HepG2 (cell line): ENCODE results near the gene STAP2. TPM values are rescaled to one million over a fixed set of nuclear protein-coding genes. Genes with fewer than 3 reads are reported as not detected.

Source experiments
- ATF7-NPFF ChIP-seq: sonication (generic); formaldehyde crosslinking; IDR thresholded peaks from 2 replicates; pipeline ENCODE4 v1.8.1; 2023; ENCODE audit warnings: mild to moderate bottlenecking, low read depth, missing genetic modification reagents, moderate library complexity
- HBP1 ChIP-seq: IDR thresholded peaks from 2 replicates; pipeline ENCODE4 v1.6.1; 2016; ENCODE audit warnings: low read depth, control low read depth
- HMG20B ChIP-seq: conservative IDR thresholded peaks from 2 replicates; pipeline ENCODE4 v1.6.1; 2016; ENCODE audit warnings: missing genetic modification reagents, missing compliant biosample characterization
- HOXD1 ChIP-seq: sonication (generic); formaldehyde crosslinking; IDR thresholded peaks from 2 replicates; pipeline ENCODE4 v1.5.0; 2020; ENCODE audit warnings: missing genetic modification reagents
- KAT2B ChIP-seq: fragments of 150-350 bp; IDR thresholded peaks from 2 replicates; pipeline ENCODE4 v1.6.1; 2014; ENCODE audit warnings: low read depth, low read length, borderline replicate concordance
- KDM6A ChIP-seq: IDR thresholded peaks from 2 replicates; pipeline ENCODE4 v1.6.1; 2016; ENCODE audit warnings: low read depth
- PAWR ChIP-seq: sonication (generic); formaldehyde crosslinking; IDR thresholded peaks from 2 replicates; pipeline ENCODE4 v1.4.0; 2020; ENCODE audit warnings: missing genetic modification reagents, mild to moderate bottlenecking, borderline replicate concordance
- RELA ChIP-seq: sonication (generic); formaldehyde crosslinking; IDR thresholded peaks from 2 replicates; pipeline ENCODE4 v1.4.0; 2020; ENCODE audit warnings: missing genetic modification reagents
- SALL2 ChIP-seq: sonication (generic); formaldehyde crosslinking; IDR thresholded peaks from 2 replicates; pipeline ENCODE4 v1.8.1; 2023; ENCODE audit warnings: mild to moderate bottlenecking, missing genetic modification reagents, inconsistent platforms
- SRF ChIP-seq: IDR thresholded peaks from 2 replicates; pipeline ENCODE4 v1.6.1; 2011; ENCODE audit warnings: mild to moderate bottlenecking, low read depth, low read length, moderate library complexity
- SSRP1 ChIP-seq: IDR thresholded peaks from 2 replicates; pipeline ENCODE4 v1.6.1; 2016; ENCODE audit warnings: control low read depth
- STAG1 ChIP-seq: sonication (generic); formaldehyde crosslinking; IDR thresholded peaks from 2 replicates; pipeline ENCODE4 v1.4.0; 2020; ENCODE audit warnings: missing genetic modification reagents
- SUZ12 ChIP-seq: fragments of 150-350 bp; IDR thresholded peaks from 2 replicates; pipeline ENCODE4 v1.6.1; 2014; ENCODE audit warnings: low read depth, low read length
- ZNF234 ChIP-seq: sonication (generic); formaldehyde crosslinking; conservative IDR thresholded peaks from 2 replicates; pipeline ENCODE4 v1.5.1; 2020; ENCODE audit warnings: mild to moderate bottlenecking, missing genetic modification reagents
- ZNF572 ChIP-seq: sonication (generic); formaldehyde crosslinking; IDR thresholded peaks from 2 replicates; pipeline ENCODE4 v1.5.1; 2020; ENCODE audit warnings: mild to moderate bottlenecking, missing genetic modification reagents
- ZNF891 ChIP-seq: sonication (generic); formaldehyde crosslinking; IDR thresholded peaks from 2 replicates; pipeline ENCODE4 v1.5.0; 2020; ENCODE audit warnings: mild to moderate bottlenecking, missing genetic modification reagents
- ZSCAN25 ChIP-seq: sonication (generic); formaldehyde crosslinking; IDR thresholded peaks from 2 replicates; pipeline ENCODE4 v1.8.0; 2022; ENCODE audit warnings: mild to moderate bottlenecking, missing genetic modification reagents
- polyA plus RNA-seq, 8 experiments: library from polyadenylated mRNA; depleted of rRNA in 3 of 8; stranded (reverse) in 7 of 8; unstranded in 1 of 8; fragments of >200 nt; fragmentation: Illumina TruSeq in 4 of 8; extraction: Trizol in 4 of 8; gene quantifications; 2 replicates each; pipeline versions ENCODE4 v1.2.1 to v1.2.3, GENCODE V29; 2011 to 2016; ENCODE audit warnings: low read depth in 4 of 8, missing spikeins in 1 of 8, mixed read lengths in 1 of 8; ENCODE audit not compliant: insufficient read depth in 1 of 8
- total RNA-seq, 5 experiments: library from RNA; depleted of rRNA; stranded (reverse); fragments of >200 nt; fragmentation: Illumina TruSeq; extraction: Trizol; gene quantifications; 2 replicates each; pipeline ENCODE4 v1.2.3, GENCODE V29; 2016; ENCODE audit warnings: low read depth in 1 of 5
- TF ChIP-seq, protein P1 (sequence below): sonication (generic); formaldehyde crosslinking; conservative IDR thresholded peaks from 2 replicates; pipeline ENCODE4 v1.4.0; 2020; ENCODE audit warnings: missing genetic modification reagents
- TF ChIP-seq, protein P2 (sequence below): sonication (generic); formaldehyde crosslinking; IDR thresholded peaks from 2 replicates; pipeline ENCODE4 v1.4.0; 2020; ENCODE audit warnings: missing genetic modification reagents
- TF ChIP-seq, protein P3 (sequence below): sonication (generic); formaldehyde crosslinking; IDR thresholded peaks from 2 replicates; pipeline ENCODE4 v1.9.0; 2021; ENCODE audit warnings: mild to moderate bottlenecking, missing genetic modification reagents

STAP2 gene
- total and polyA plus RNA-seq, 2 of the 13 experiments (the other 11 are each of a cell fraction or from before 2014, with no cell fraction given): 39.0 to 43.7 TPM

DNA sequence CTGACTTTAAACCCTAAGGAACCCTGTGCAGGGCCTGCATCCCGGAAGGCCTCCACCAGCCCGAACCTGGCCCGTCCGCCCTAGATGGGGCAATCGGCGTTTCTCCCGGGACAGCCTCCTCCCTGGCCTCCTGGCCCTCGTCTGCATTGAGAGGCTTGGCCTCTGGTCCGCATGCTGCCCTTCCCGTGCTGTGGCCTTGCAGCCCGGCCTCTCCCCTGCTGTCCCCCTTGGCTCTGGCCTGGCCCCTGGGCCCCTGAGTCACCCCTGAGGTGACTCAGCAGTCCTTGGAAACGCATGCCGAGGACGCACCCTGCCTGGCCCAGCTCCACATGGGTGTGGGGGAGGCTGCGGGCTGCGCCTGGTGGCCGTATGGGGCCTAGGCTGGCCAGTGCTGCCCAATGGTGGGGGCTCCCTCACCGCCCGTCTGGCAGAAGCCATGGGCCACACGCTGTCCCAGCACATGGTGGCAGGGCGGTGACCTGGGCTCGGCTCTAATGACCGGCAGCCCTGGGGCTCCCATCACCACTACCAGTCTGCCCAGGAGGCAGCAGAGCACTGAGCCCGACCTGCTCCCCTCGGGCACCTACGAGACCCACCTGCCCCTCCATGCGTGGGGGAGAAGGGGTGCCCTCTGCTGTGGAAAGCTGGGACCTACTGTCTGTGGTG lies 36.0 kb upstream of the STAP2 start (continued):
- TF ChIP-seq ZNF234 (CRISPR knock-in tag): no peak
- no peak; the same call in 1 of the 2 replicates for TF ChIP-seq SSRP1 (CRISPR knock-in tag)
- TF ChIP-seq SALL2 (CRISPR knock-in tag): no peak
- TF ChIP-seq, protein P1, sequence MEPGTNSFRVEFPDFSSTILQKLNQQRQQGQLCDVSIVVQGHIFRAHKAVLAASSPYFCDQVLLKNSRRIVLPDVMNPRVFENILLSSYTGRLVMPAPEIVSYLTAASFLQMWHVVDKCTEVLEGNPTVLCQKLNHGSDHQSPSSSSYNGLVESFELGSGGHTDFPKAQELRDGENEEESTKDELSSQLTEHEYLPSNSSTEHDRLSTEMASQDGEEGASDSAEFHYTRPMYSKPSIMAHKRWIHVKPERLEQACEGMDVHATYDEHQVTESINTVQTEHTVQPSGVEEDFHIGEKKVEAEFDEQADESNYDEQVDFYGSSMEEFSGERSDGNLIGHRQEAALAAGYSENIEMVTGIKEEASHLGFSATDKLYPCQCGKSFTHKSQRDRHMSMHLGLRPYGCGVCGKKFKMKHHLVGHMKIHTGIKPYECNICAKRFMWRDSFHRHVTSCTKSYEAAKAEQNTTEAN (CRISPR knock-in tag): peak; percentile 62; the same call in 1 of the 2 replicates
- TF ChIP-seq HOXD1: no peak
- peak; percentile 34; the same call in 1 of the 2 replicates for TF ChIP-seq ATF7-NPFF
- peak; percentile 28 for TF ChIP-seq STAG1 (CRISPR knock-in tag)
- TF ChIP-seq, protein P2, sequence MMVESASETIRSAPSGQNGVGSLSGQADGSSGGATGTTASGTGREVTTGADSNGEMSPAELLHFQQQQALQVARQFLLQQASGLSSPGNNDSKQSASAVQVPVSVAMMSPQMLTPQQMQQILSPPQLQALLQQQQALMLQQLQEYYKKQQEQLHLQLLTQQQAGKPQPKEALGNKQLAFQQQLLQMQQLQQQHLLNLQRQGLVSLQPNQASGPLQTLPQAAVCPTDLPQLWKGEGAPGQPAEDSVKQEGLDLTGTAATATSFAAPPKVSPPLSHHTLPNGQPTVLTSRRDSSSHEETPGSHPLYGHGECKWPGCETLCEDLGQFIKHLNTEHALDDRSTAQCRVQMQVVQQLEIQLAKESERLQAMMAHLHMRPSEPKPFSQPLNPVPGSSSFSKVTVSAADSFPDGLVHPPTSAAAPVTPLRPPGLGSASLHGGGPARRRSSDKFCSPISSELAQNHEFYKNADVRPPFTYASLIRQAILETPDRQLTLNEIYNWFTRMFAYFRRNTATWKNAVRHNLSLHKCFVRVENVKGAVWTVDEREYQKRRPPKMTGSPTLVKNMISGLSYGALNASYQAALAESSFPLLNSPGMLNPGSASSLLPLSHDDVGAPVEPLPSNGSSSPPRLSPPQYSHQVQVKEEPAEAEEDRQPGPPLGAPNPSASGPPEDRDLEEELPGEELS (CRISPR knock-in tag): peak; percentile 40; the same call in 1 of the 2 replicates
- TF ChIP-seq ZNF572 (CRISPR knock-in tag): peak; percentile 93; the same call in 1 of the 2 replicates
- TF ChIP-seq KAT2B: no peak
- no peak for TF ChIP-seq SRF
- no peak for TF ChIP-seq RELA (CRISPR knock-in tag)
- TF ChIP-seq, protein P3, sequence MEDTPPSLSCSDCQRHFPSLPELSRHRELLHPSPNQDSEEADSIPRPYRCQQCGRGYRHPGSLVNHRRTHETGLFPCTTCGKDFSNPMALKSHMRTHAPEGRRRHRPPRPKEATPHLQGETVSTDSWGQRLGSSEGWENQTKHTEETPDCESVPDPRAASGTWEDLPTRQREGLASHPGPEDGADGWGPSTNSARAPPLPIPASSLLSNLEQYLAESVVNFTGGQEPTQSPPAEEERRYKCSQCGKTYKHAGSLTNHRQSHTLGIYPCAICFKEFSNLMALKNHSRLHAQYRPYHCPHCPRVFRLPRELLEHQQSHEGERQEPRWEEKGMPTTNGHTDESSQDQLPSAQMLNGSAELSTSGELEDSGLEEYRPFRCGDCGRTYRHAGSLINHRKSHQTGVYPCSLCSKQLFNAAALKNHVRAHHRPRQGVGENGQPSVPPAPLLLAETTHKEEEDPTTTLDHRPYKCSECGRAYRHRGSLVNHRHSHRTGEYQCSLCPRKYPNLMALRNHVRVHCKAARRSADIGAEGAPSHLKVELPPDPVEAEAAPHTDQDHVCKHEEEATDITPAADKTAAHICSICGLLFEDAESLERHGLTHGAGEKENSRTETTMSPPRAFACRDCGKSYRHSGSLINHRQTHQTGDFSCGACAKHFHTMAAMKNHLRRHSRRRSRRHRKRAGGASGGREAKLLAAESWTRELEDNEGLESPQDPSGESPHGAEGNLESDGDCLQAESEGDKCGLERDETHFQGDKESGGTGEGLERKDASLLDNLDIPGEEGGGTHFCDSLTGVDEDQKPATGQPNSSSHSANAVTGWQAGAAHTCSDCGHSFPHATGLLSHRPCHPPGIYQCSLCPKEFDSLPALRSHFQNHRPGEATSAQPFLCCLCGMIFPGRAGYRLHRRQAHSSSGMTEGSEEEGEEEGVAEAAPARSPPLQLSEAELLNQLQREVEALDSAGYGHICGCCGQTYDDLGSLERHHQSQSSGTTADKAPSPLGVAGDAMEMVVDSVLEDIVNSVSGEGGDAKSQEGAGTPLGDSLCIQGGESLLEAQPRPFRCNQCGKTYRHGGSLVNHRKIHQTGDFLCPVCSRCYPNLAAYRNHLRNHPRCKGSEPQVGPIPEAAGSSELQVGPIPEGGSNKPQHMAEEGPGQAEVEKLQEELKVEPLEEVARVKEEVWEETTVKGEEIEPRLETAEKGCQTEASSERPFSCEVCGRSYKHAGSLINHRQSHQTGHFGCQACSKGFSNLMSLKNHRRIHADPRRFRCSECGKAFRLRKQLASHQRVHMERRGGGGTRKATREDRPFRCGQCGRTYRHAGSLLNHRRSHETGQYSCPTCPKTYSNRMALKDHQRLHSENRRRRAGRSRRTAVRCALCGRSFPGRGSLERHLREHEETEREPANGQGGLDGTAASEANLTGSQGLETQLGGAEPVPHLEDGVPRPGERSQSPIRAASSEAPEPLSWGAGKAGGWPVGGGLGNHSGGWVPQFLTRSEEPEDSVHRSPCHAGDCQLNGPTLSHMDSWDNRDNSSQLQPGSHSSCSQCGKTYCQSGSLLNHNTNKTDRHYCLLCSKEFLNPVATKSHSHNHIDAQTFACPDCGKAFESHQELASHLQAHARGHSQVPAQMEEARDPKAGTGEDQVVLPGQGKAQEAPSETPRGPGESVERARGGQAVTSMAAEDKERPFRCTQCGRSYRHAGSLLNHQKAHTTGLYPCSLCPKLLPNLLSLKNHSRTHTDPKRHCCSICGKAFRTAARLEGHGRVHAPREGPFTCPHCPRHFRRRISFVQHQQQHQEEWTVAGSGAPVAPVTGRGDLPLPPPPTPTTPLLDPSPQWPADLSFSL (CRISPR knock-in tag): no peak
- no peak; the same call in 1 of the 2 replicates for TF ChIP-seq ZNF891 (CRISPR knock-in tag)
- peak; percentile 52; the same call in 1 of the 2 replicates for TF ChIP-seq HMG20B (CRISPR knock-in tag)
- TF ChIP-seq SUZ12: no peak
- TF ChIP-seq HBP1 (CRISPR knock-in tag): peak; percentile 91
- peak; percentile 64; the same call in 1 of the 2 replicates for TF ChIP-seq KDM6A
- TF ChIP-seq PAWR (CRISPR knock-in tag): no peak
- TF ChIP-seq ZSCAN25 (CRISPR knock-in tag): peak; percentile 98
